HG02938 (cell line): ENCODE data around the gene INO80E.
A peak's percentile ranks its signal among the peaks of the same experiment; 100 is the strongest.
"Not testable (repeated sequence)": the region's sequence is repeated elsewhere in the genome, so short reads cannot be mapped to it uniquely, and the experiment has no call there.

Experiments
- ATAC-seq: cut with Tn5 transposase; IDR thresholded peaks from one replicate; pipeline ENCODE4 v1.9.1; 2021; ENCODE audit warnings: mild to moderate bottlenecking, moderate library complexity; ENCODE audit not compliant: unreplicated experiment

Gene INO80E

DNA sequence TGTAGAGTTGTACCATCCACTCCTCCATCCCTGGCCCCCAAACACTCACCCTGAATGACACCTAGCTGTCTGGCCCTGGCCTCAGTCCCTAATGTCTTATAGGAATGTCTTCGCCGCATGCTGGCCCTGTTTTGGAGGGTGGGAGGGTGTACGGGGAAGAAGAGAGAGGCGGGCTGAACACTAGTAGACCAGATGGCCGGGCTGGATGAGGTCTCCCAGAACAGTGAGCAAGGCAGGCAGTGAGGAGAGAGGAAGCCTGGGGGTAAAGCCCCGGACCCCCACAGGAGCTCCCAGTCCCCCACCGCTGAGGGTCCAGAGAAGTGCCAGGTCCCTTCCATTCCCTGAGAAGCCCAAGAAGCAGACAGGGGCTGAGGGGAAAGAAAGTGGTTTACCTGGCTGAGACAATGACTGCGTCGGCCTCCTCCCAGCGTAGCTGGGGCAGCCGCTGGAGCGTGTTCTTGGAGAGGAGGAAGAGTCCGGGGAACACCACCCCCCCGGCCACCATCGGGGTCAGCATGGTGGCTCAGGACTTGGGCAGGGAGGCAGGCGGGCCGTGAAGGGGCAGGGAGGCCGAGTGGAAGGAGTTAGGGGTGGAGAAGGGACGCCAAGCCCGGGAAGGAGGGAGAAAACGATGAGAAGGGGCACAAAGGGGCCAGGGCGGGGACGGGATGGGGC, 34.1 kb downstream of the INO80E start:
- ATAC-seq, result no peak

DNA sequence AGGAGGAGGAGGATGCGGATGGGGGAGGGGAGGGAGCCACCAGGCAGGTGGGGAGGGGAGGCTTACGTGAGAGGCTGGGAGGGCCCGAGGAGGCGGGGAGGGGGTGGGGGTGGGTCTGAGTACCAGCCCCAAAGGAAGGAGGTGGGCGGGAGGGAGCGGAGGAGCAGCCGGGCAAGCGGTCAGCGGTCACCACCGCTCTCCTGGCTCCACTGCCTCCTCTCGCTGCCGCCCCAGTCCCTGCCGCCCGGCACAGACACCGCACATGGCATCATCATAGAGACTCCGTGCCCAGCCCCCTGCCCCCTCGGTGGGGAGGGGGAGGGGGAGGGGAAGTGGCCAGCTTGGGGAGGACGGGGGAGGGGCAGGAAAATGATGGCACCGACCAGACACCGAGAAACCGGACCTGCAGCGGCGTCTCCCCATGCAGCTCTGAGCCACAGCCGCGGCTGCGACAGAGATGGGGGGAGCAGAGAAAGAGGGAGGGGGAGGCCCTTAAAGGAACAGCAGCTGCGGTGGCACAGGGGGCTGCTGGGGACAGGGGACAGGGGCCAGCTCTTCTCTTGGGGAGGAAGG, 34.9 kb downstream of the INO80E start, which contains the start of gene TLCD3B:
Gene TLCD3B (minus strand): TSS at position 431 of the 573 bp plus-strand sequence. CDS start 744 bp downstream, outside the sequence.
- no peak for ATAC-seq

DNA sequence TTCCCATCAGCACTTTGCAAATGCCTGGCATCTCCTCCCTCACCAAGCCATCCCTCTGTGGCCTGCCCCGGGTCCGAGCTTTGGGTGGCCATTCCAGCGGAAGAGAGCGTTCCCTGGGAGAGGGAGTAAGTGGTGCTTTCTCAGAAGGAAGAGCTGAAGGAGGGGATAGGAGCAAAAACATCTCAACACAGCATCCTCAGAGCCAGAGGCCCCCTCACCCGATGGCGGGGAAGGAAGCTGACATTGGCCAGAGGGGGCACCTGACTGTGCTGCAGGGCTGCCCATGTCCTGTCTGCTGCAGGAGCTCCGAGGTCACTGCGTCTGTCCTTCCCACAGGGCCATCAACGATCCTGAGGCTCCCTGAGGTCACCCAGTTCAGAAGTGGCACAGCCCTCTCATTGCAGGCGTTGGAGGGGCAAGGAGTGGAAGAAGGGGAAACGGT, 35.5 kb downstream of the INO80E start:
- no peak for ATAC-seq

DNA sequence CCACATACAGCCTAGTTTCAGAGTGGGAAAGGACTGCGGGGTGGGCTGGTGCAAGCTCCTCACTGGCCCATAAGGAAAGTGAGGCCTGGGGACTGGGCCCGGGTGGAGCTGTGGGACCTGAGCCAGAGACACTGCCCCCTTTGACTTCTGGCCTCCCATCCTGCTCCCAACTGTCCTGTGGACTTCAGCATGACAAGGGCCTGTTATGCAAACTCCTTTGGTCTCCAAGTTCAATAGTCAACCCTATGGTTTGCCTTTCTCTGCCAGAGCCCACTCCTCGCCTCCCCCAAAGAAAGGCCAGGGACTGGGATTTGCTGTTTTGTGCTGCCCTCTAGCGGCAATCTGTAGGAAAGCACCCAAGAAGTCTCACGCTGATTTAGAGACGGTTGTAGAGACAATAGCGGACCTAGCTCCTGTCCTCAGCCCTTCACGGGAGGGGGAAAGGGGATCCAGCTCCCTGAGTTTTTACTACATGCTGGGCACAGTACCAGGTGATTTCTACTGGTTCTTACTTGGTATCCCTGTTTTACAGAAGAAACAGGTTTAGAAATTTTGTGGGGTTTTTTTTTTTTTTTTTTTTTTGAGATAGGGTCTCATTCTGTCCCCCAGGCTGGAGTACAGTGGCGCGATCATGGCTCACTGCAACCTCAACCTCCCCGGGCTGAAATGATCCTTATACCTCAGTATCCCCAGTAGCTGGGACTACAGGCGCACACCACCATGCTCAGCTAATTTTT, 36.2 kb downstream of the INO80E start:
- ATAC-seq, result no peak

DNA sequence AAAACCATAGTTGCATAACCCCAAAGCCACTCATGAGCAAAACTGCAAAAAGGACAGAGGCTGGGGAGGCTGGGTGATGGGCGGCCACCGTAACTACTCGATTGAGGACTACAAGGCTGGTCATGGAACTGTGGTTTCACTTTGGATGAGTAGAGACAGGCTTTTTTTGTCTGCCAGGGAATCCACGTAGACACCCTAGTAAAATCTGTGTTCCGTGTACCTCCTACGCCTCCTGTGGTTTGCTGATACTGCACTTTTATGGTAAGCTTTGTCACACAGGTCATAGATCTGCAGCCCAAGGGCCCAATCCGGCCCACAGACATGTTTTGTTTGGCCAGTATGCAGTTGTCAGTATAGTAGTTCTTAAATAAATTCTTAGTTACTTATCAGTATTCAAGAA, 37.2 kb downstream of the INO80E start:
- ATAC-seq, result no peak

DNA sequence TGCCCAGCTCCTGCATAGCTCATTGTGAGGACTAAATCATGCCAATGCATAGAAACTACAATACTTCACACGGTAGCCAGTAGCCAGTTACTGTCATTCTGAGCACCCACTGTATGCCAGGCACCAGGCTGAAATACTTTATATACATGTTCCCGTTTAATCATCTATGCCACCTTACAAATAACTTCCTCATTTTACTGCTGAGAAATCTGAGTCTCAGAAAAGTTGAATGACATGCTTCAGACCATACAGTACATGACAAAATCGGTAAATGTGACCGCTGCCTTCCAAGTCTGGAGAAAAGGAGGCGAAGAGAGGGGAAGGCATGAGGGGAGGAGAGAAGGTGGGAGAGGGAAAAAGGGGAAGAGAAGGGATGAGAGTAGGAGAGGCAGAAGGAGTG, 44.2 kb downstream of the INO80E start:
- ATAC-seq, result no peak

DNA sequence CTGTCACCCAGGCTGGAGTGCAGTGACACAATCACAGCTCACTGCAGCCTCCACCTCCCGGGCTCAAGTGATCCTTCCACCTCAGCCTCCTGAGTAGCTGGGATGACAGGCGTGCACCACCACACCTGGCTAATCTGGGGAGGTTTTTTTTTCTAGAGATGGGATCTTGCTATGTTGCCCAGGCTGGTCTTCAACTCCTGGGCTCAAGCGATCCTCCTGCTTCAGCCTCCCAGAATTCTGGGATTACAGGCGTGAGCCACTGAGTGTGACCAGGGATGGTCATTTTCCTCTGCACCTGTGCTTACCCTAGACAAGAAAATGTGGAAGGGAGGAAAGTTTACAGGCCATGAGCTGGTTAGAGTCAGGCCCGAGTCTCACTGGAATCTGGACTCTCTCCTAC, 44.6 kb downstream of the INO80E start:
- not testable (repeated sequence) for ATAC-seq

DNA sequence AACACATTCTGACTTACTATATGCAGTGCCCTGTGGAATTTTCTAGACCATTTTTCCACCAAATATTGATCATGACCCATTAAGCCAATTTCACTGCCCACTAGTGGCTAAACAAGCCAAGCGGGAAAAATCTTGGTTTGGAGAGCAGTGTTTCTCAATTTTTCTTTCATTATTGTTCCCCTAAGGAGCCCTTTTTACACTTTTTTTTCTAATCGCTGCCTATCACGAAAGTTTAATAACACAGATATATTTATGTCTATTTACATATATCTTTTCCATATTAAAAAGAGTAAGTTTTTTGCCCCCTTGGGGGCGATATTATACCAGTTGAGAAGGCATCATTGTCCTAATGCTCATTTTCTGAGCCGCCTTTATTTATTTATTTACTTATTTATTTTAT, 45.8 kb downstream of the INO80E start:
- no peak for ATAC-seq

DNA sequence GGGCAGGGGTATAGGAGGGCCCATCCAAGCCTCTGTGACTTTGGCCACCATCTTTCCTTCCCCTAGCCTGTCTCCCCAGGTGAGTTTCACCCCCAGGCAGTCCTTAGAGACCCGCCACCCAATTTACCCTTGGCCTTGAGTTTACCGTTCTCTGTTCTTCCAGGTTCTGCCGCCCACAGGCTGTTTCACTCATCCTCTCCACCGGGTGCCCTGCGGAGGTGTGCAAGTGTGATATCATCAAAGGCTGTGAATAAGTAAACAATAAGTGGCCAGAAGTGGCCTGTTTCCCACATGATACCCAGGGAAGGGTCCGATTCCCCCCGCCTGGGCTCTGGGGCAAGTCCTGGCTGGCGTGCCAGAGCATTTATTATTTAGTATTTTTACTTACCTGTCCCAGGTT, 50.1 kb downstream of the INO80E start:
- no peak for ATAC-seq

DNA sequence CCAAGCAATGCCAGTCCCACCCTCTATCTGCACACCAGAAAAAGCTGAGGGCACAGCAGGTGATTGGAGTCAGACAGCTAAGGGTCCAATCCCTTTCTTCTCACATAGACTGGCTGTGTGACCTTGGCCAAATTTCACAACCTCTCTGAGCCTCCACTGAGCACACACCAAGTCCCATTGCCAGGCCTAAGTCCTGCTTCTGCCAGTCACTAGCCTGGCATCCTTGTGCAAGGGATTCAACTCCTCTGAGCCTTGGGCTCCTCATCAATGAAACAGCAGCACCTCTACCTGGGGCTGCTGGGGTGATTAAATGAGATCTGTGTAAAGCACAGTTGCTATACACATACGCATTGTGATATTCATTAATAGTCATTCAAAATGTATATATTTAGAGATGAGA, 50.5 kb downstream of the INO80E start:
- ATAC-seq, result no peak

DNA sequence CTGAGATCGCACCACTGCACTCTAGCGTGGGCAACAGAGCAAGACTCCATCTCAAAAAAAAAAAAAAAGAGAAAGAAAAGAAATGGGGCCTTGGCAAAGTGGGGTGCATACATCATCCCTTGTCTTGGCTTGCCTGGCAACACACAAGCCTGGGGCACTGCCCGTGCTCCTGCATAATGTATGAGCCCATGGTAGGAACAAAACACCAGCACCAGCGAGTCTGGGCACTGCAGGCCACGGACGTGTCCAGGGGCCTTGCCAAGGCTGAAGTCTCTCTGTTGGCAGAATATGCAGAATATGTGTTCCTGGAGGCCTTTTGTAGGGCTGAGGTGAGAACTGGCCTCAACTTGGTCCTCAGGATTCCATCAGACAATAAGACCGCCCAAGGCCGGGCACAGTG, 53.8 kb downstream of the INO80E start:
- no peak for ATAC-seq

DNA sequence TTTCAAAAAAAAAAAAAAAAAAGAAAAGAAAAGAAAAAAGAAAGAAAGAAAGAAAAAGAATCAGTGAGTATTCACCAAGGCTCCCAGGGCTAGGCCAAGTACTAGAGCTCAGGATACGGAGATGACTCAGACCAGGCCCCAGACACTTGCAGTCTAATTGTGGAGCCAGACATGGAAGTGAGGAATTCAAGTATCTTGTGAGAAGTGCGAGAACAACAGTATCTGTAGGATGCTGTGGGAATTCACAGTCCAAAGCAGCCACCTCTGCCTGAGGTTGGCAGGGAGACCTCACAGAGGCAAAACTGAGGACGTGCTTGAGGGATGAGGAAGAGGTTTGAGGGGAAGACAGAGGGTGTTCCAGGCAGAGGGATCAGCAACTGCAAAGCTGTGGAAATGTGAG, 55.5 kb downstream of the INO80E start:
- no peak for ATAC-seq

DNA sequence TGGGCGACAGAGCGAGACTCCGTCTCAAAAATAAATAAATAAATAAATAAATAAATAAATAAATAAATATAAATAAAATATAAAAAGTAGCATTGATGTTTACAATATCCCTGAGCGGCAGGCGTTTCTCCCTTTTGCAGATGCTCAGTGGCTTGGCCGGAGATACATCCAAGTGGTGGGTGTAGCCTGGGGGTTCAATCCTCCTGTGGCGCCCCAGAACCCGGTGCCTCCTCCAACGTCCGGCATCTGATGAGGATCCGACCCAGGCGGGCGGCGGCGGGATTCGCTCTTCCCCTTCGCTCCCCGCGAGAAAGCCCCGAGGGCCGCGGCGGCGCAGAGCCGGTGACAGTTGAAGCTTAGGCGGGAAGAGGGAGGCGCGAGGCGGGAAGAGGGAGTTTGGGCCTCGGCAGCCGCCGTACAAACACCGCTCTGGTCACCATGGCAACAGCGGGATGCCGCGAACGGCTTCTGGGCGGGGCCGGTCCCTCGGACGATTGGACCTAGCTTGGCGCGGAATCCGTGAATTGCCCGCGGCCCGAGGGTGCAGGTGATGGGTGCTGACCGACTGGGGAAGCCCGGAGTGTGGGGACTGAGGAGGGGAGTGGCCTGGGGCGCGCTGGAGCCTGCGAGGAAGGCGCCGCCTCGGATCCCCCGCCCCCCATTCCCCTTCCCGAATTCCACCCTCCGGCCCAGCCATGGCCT, 56.8 kb downstream of the INO80E start:
- ATAC-seq, result peak; percentile 62

DNA sequence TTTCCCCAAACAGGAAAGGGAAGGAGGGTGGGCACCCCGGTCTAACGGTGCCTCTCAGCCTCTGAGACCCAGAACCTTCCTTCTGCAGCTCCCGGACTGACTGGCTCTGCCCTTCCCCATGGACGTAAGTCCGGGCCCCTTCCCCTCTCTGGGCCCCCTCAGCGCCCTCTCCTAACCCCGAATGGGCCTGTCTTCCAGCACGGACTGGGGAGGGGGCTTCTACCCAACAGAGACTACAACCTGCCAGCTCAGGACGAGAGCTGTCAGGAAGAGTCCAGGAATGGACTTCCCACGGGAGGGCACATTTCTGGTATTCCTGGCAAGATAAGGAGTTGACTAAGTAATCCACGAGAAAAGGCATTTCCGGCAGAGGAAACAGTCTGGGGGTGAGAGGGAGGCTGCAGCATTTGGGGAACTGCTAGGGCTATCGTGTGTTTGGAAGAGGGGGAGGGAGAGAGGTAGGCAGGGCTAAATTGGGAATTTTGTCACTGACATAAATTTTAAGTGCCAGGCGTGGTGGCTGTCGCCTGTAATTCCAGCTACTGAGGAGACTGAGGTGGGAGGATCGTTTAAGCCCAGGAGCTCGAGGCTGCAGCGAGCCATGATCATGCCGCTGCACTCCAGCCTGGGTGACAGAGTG, 57.5 kb downstream of the INO80E start:
- no peak for ATAC-seq

DNA sequence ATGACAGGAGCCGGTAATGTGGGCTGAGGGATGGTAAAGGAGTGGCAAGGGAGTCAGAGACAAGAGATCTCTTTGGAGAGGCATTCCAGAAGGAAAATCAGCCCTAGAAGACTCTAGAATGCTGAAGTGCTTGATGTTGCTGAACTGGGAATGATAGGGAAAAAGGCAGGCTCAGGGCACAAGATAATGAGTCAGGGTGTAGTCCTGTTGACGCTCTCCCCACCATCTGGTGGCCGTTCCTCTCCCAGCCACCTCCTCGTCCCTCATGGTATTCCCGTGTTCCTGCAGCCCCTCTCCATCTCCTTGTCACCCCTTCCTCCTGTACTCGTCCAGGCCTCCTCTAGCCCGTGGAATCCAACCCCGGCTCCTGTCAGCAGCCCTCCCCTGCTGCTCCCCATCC, 58.4 kb downstream of the INO80E start:
- ATAC-seq, result no peak

DNA sequence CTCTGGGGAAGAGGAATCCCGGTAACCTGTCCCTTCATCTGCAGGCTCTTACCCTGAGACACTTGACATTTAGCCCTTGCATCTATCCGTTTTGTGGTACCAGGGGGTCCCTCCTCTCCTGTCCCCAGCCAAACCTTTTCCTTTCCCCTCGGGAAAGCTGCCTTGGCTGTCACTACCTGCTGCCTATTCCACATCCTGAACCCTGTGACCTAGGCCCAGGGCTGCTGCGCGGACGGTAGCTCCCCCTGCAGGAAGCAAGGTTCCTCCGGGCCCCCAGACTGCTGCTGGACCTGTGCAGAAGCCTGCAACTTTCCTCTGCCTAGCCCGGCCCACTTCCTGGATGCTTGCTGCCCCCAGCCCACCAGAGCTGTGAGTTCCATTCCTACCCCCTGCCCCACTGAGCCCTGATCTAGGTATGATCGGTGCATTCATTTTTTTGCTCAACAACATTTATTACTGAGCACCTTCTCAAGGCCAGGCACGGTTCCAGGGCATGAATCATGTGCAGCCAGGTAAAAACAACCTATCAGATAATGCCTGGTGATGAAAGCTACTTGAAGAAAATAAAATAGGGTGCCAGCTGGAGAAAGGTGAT, 59.0 kb downstream of the INO80E start:
- no peak for ATAC-seq
